Umbilical cord (tissue), 2 donors: Measurements from ENCODE around the gene ARMCX1. TPM values are rescaled to one million over a fixed set of nuclear protein-coding genes. Genes with fewer than 3 reads are reported as not detected.
A peak's percentile ranks its signal among the peaks of the same experiment; 100 is the strongest.
"Not testable (repeated sequence)": the region's sequence is repeated elsewhere in the genome, so short reads cannot be mapped to it uniquely, and the experiment has no call there.

ENCODE experiments used
- DNase-seq: peaks from one replicate; pipeline ENCODE4 v3.0.0-alpha.2; 2015; ENCODE audit warnings: low spot score
- total RNA-seq: library from RNA; depleted of rRNA; stranded (reverse); fragments of >200 nt; gene quantifications from one replicate; pipeline ENCODE4 v1.2.3, GENCODE V29; 2014; ENCODE audit warnings: low replicate concordance; ENCODE audit not compliant: insufficient read depth

Gene ARMCX1
- 54.4 TPM for total RNA-seq

GRCh38 chrX:101550362-101550750 is at the start of gene ARMCX1:
Gene ARMCX1 (plus strand): TSS chrX:101550547. CDS start chrX:101552931, 2,384 bp downstream.
- peak; percentile 83 for DNase-seq

GRCh38 chrX:101502929-101503328 is 47.4 kb upstream of the ARMCX1 start:
- not testable (repeated sequence) for DNase-seq

GRCh38 chrX:101507372-101507771 is 43.0 kb upstream of the ARMCX1 start:
- no peak for DNase-seq

GRCh38 chrX:101507986-101508385 is 42.4 kb upstream of the ARMCX1 start:
- no peak for DNase-seq

GRCh38 chrX:101530944-101531343 is 19.4 kb upstream of the ARMCX1 start:
- no peak for DNase-seq

GRCh38 chrX:101539116-101539515 is 11.2 kb upstream of the ARMCX1 start:
- DNase-seq = no peak

GRCh38 chrX:101550751-101551379 is 518 bp downstream of the ARMCX1 start:
- peak; percentile 69 for DNase-seq

- no peak for DNase-seq
These were observed 1.0 kb downstream of the ARMCX1 start for GRCh38 chrX:101551380-101551767.

GRCh38 chrX:101552714-101553113 is 2.4 kb downstream of the ARMCX1 start:
- DNase-seq = no peak

- DNase-seq = peak; percentile 42
These were observed 14.3 kb downstream of the ARMCX1 start for GRCh38 chrX:101564651-101565050.

- peak; percentile 77 for DNase-seq
These were observed 45.5 kb downstream of the ARMCX1 start for GRCh38 chrX:101595739-101596419.

- not testable (repeated sequence) for DNase-seq
These were observed 49.2 kb downstream of the ARMCX1 start for GRCh38 chrX:101599592-101599991.

GRCh38 chrX:101602077-101602476 is 51.7 kb downstream of the ARMCX1 start:
- no peak for DNase-seq

Other genes starting within 250 kb of the ARMCX1 start
- 2.2 TPM for gene TIMM8A, start 201.8 kb upstream of the ARMCX1 start, total RNA-seq
- 6.5 TPM for gene BTK, start 164.4 kb upstream of the ARMCX1 start, total RNA-seq
- gene RPL36A, start 159.5 kb upstream of the ARMCX1 start, total RNA-seq = 283 TPM
- gene GLA, start 142.6 kb upstream of the ARMCX1 start, total RNA-seq = 20.2 TPM
- 54.2 TPM for gene HNRNPH2, start 142.3 kb upstream of the ARMCX1 start, total RNA-seq
- 11.6 TPM for gene ARMCX4, start 65.1 kb upstream of the ARMCX1 start, total RNA-seq
- 29.4 TPM for gene ARMCX6, start 67.5 kb downstream of the ARMCX1 start, total RNA-seq
- 60.9 TPM for gene ARMCX3, start 72.6 kb downstream of the ARMCX1 start, total RNA-seq
- 96.3 TPM for gene ARMCX2, start 109.3 kb downstream of the ARMCX1 start, total RNA-seq